Naive thymus-derived CD4-positive, alpha-beta T cell (primary cell): ENCODE data around the gene CDC42BPG. TPM values are rescaled to one million over a fixed set of nuclear protein-coding genes. Genes with fewer than 3 reads are reported as not detected.

Experiments
- ATAC-seq: fragments of 150-1000 bp; cut with Tn5 transposase; 2 replicates; pipeline ENCODE4 v1.10.0; 2021; ENCODE audit warnings: mild to moderate bottlenecking, moderate library complexity
- CTCF ChIA-PET: fragments of 350-600 bp; sonication (Branson Sonifier 250); formaldehyde crosslinking; loops from one replicate; lab custom pipeline; 2021; ENCODE audit warnings: antibody characterized with exemption; lab: Charles Lee
- POLR2A ChIA-PET: fragments of 350-600 bp; sonication (Branson Sonifier 250); formaldehyde crosslinking; loops from one replicate; lab custom pipeline; 2021; ENCODE audit warnings: antibody characterized with exemption, inconsistent platforms; lab: Charles Lee
- DNase-seq, 9 donors: peaks; one replicate each; pipeline versions ENCODE4 v3.0.0 to v3.0.0-alpha.2; 2020 to 2022; ENCODE audit warnings: mixed read lengths in 1 of 9
- H3K27ac ChIP-seq: one replicate; pipeline ENCODE4 v1.7.0; 2013; ENCODE audit warnings: mild to moderate bottlenecking, low read depth, low read length, moderate library complexity
- H3K27me3 ChIP-seq, 2 donors: one replicate each; pipeline ENCODE4 v1.7.0; 2013; ENCODE audit warnings: low read length in 2 of 2, mild to moderate bottlenecking in 2 of 2, moderate library complexity in 2 of 2; ENCODE audit not compliant: control insufficient read depth in 2 of 2, insufficient read depth in 2 of 2
- H3K36me3 ChIP-seq, 3 experiments: 1 replicate in 2 of 3; 2 replicates in 1 of 3; pipeline ENCODE4 v1.7.0; 2013; ENCODE audit warnings: low read length in 3 of 3, mild to moderate bottlenecking in 3 of 3, moderate library complexity in 1 of 3; ENCODE audit not compliant: insufficient read depth in 3 of 3, control insufficient read depth in 2 of 3
- H3K4me1 ChIP-seq, 2 donors: one replicate each; pipeline ENCODE4 v1.7.0; 2013; ENCODE audit warnings: low read length in 2 of 2, mild to moderate bottlenecking in 2 of 2, moderate library complexity in 1 of 2; ENCODE audit not compliant: control insufficient read depth in 2 of 2, insufficient read depth in 2 of 2
- H3K4me3 ChIP-seq: 2 replicates; pipeline ENCODE4 v1.7.0; 2013; ENCODE audit warnings: mild to moderate bottlenecking, low read length
- H3K9me3 ChIP-seq, 3 experiments: 1 replicate in 2 of 3; 2 replicates in 1 of 3; pipeline ENCODE4 v1.7.0; 2013; ENCODE audit warnings: low read length in 3 of 3; ENCODE audit not compliant: control insufficient read depth in 2 of 3
- H3K27ac Mint-ChIP-seq, 9 donors: one replicate each; pipeline ENCODE4 v1.8.0; 2020 to 2022; ENCODE audit warnings: mixed read lengths in 9 of 9, mild to moderate bottlenecking in 8 of 9, moderate library complexity in 5 of 9, inconsistent platforms in 2 of 9
- H3K27me3 Mint-ChIP-seq, 5 donors: one replicate each; pipeline ENCODE4 v1.8.0; 2021 to 2022; ENCODE audit warnings: mixed read lengths in 5 of 5, mild to moderate bottlenecking in 1 of 5
- H3K36me3 Mint-ChIP-seq, 5 donors: one replicate each; pipeline ENCODE4 v1.8.0; 2020 to 2022; ENCODE audit warnings: mixed read lengths in 5 of 5, mild to moderate bottlenecking in 3 of 5, inconsistent platforms in 1 of 5
- H3K4me1 Mint-ChIP-seq, 7 donors: one replicate each; pipeline ENCODE4 v1.8.0; 2020 to 2022; ENCODE audit warnings: mixed read lengths in 7 of 7, mild to moderate bottlenecking in 3 of 7, inconsistent platforms in 1 of 7
- H3K4me3 Mint-ChIP-seq, 10 donors: one replicate each; pipeline ENCODE4 v1.8.0; 2020 to 2022; ENCODE audit warnings: mild to moderate bottlenecking in 10 of 10, mixed read lengths in 10 of 10, moderate library complexity in 6 of 10, inconsistent platforms in 2 of 10
- H3K9me3 Mint-ChIP-seq, 11 donors: one replicate each; pipeline ENCODE4 v1.8.0; 2020 to 2022; ENCODE audit warnings: mixed read lengths in 11 of 11, mild to moderate bottlenecking in 4 of 11, inconsistent platforms in 1 of 11, moderate library complexity in 1 of 11
- intact Hi-C, 2 donors: fragments of 100-400 bp; cut with micrococcal nuclease; formaldehyde crosslinking; loops; one replicate each; pipeline ENCODE4 v1.15.1; 2023
- polyA plus RNA-seq, 2 donors: library from polyadenylated mRNA; unstranded; fragments of 300-500 nt; fragmentation: Illumina TruSeq; gene quantifications; one replicate each; pipeline ENCODE4 v1.2.3, GENCODE V29; 2021
- total RNA-seq, 6 experiments: library from RNA in 5 of 6; stranded (reverse) in 5 of 6; gene quantifications; 1 replicate in 5 of 6; 2 replicates in 1 of 6; pipeline ENCODE4 v1.2.3 and lab custom pipeline; 2021 to 2026

Gene CDC42BPG
- total and polyA plus RNA-seq, 7 experiments from 2014 or later = 0.22 to 9.2 (median 6.9) TPM

DNA sequence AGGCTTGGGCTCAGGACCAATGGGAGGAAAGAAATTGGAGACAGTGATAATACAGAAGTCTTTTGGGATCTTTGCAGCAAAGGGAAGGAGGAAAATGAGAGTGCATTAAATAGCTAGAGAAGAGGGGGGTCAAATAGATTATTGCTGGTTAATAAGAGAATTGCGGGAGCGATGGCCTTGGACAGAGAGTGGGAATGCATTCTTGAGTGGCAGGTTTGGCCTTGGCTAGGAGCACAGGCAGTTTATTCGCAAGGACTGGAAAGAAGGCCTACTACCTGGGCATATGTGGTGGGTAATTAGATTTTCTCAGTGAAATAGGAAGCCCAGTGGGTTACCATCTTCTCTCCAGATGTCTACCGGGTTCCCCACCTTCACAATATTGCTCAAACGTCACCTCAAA is 30.6 kb downstream of the CDC42BPG start:
- DNase-seq (no peak), ATAC-seq (no peak)
- Histone ChIP-seq H3K27ac (no peak overlapping the region), H3K4me1 (peaks cover 7 to 11% of the 10 kb centered on the region in 2 donors), H3K9me3 (no peaks in the 10 kb centered on the region), H3K4me3 (no peak overlapping the region), H3K27me3 (no peaks in the 10 kb centered on the region), H3K36me3 (peaks cover 0 to 6% (median 0%) of the 10 kb centered on the region in 3 experiments)
- POLR2A ChIA-PET = interaction anchor here (0.6 to 0.7 kb wide), 3 partner anchors 39 to 332 kb away, joined by 4 to 8 read pairs (median 4); no protein-coding TSS in a partner anchor
- CTCF ChIA-PET = no interaction called here
- Mint-ChIP-seq H3K27me3 (peaks cover 0 to 6% (median 0%) of the 10 kb centered on the region in 5 donors), H3K9me3 (no peaks in the 10 kb centered on the region), H3K36me3 (no peaks in the 10 kb centered on the region), H3K27ac (no peak overlapping the region), H3K4me1 (peaks cover 13 to 21% (median 17%) of the 10 kb centered on the region in 7 donors), H3K4me3 (no peak overlapping the region)
- intact Hi-C loops = no loop called here

DNA sequence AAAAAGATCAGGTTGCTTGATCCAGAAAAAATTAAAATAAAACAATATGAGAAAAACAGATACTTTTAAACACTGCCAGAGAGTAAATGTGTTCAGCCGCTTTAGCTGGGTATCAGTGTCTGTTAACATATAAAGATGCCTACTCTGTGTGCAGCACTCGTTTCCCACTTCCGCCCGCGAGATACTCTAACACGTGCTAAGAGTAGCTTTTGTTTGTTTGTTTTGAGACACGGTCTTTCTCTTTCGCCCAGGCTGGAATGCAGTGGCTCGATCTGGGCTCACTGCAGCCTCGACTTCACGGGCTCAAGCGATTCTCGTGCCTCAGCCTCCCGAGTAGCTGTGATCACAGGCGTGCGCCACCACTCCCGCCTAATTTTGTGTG is 33.6 kb downstream of the CDC42BPG start:
- Mint-ChIP-seq H3K4me3 (peak overlapping the region; percentile 91 to 98 (median 96)), H3K27me3 (peaks cover 0 to 6% (median 0%) of the 10 kb centered on the region in 5 donors), H3K27ac (peak overlapping the region; percentile 88 to 97 (median 94)), H3K4me1 (peaks cover 22 to 34% (median 30%) of the 10 kb centered on the region in 7 donors), H3K36me3 (peaks cover 4 to 13% (median 5%) of the 10 kb centered on the region in 5 donors), H3K9me3 (no peaks in the 10 kb centered on the region)
- no peaks in the 10 kb centered on the region for H3K9me3 ChIP-seq
- peak overlapping the region; percentile 99 for H3K4me3 ChIP-seq
- peaks cover 7 to 11% of the 10 kb centered on the region in 2 donors for H3K4me1 ChIP-seq
- H3K27ac ChIP-seq = peak overlapping the region; percentile 97
- H3K36me3 ChIP-seq = peaks cover 0 to 26% (median 5%) of the 10 kb centered on the region in 3 experiments
- ChIA-PET POLR2A (interaction anchor here (0.7 to 4.9 kb wide), 17 partner anchors 9 to 324 kb away, joined by 3 to 56 read pairs (median 4); partner anchors contain the start of genes CDC42BPG, EHD1, FAU and MAJIN), CTCF (interaction anchor here (0.7 to 2.0 kb wide), 4 partner anchors 32 to 204 kb away, joined by 3 to 10 read pairs (median 4); partner anchors contain the start of genes CDC42BPG and SF1)
- DNase-seq = peak in 5 of 9 donors; percentile 60 to 76 (median 73)
- no peaks in the 10 kb centered on the region for H3K27me3 ChIP-seq
- intact Hi-C loops = loop anchor here (1.0 to 2.0 kb wide), 7 partner anchors 9 to 113 kb away; partner anchors contain the start of genes SF1 (in 2 of the 2), CDC42BPG (in 1 of the 2), PPP2R5B (in 1 of the 2) and RASGRP2 (in 1 of the 2)
- peak; percentile 78 for ATAC-seq

DNA sequence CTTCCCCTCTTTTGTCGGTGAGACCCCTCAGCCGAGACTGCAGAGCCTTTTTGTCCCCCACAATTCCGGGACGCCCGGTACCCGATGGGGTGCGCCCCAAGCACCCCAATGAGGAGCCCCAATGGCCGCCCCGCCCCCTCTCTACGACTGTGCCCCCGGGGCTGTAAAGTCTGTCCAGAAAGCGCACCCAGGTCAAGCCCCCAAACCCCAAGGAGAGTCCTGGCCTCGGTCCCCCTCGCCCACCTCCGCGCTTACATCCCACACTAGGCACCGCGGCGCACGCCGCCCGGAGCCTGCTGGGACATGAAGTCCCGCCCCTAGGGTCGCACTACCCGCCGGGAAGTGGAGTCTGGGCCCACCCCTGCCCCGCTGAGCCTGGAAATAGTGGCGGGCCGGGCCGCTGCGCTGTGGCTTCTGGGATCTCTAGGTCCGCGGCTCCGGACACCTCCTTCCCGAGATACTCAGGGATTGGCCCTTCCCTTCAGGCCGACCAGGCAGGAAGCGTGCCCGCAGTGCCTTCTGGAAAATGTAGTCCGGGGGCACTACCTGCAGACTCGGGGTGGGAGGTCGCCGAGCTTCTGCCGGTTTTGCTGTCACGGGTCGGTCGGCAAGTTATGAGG is 34.1 kb downstream of the CDC42BPG start, which contains the start of gene MEN1:
Gene MEN1 (minus strand): TSS at position 281 of the 620 bp plus-strand sequence. CDS start 442 bp downstream, outside the sequence.
- ChIA-PET CTCF (interaction anchor here (0.7 to 2.0 kb wide), 4 partner anchors 32 to 205 kb away, joined by 3 to 10 read pairs (median 4); partner anchors contain the start of genes CDC42BPG and SF1), POLR2A (interaction anchor here (0.6 to 4.9 kb wide), 19 partner anchors 8 to 325 kb away, joined by 3 to 56 read pairs (median 4); partner anchors contain the start of genes CDC42BPG, EHD1, FAU and MAJIN)
- Histone ChIP-seq H3K9me3 (no peaks in the 10 kb centered on the region), H3K4me3 (peak within 1 kb of the TSS; percentile 99), H3K4me1 (peaks cover 7 to 11% of the 10 kb centered on the region in 2 donors), H3K27ac (peak within 1 kb of the TSS; percentile 97), H3K36me3 (peaks cover 0 to 31% (median 5%) of the 10 kb centered on the region in 3 experiments), H3K27me3 (no peaks in the 10 kb centered on the region)
- peak; percentile 64 to 85 (median 81) for DNase-seq
- peaks cover 4 to 17% (median 6%) of the 10 kb centered on the region in 5 donors for H3K36me3 Mint-ChIP-seq
- peaks cover 0 to 6% (median 0%) of the 10 kb centered on the region in 5 donors for H3K27me3 Mint-ChIP-seq
- peak within 1 kb of the TSS; percentile 91 to 98 (median 96) for H3K4me3 Mint-ChIP-seq
- peak within 1 kb of the TSS; percentile 88 to 97 (median 94) for H3K27ac Mint-ChIP-seq
- peak; percentile 91 for ATAC-seq
- no peaks in the 10 kb centered on the region for H3K9me3 Mint-ChIP-seq
- intact Hi-C loops = loop anchor here (1.0 to 2.0 kb wide), 7 partner anchors 8 to 114 kb away; partner anchors contain the start of genes SF1 (in 2 of the 2), CDC42BPG (in 1 of the 2), PPP2R5B (in 1 of the 2) and RASGRP2 (in 1 of the 2)
- peaks cover 23 to 34% (median 30%) of the 10 kb centered on the region in 7 donors for H3K4me1 Mint-ChIP-seq

DNA sequence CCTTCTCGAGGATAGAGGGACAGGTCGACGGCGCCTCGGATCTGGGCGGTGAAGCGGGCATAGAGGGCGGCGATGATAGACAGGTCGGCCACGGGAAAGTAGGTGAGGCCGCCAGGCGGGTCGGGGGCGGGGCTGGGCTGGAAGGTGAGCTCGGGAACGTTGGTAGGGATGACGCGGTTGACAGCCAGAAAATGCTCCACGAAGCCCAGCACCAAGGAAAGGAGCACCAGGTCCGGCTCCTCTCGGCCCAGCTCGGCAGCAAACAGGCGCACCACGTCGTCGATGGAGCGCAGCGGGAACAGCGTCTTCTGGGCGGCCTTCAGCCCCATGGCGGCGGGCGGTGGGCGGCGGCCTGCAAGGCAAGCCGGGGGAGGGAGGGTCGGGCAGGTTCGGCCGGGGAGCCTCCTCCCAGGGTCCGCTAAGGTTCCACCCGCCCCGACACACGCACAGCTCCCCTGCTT is 34.6 kb downstream of the CDC42BPG start:
- ChIA-PET CTCF (interaction anchor here (0.6 to 2.0 kb wide), 3 partner anchors 34 to 518 kb away, joined by 3 to 10 read pairs (median 3); partner anchors contain the start of gene CDC42BPG), POLR2A (interaction anchor here (0.6 to 4.9 kb wide), 8 partner anchors 13 to 290 kb away, joined by 3 to 56 read pairs (median 4); partner anchors contain the start of genes MAJIN, RASGRP2 and SF1)
- Histone ChIP-seq H3K4me3 (peak overlapping the region; percentile 99), H3K27ac (peak overlapping the region; percentile 97), H3K36me3 (peaks cover 0 to 37% (median 5%) of the 10 kb centered on the region in 3 experiments), H3K9me3 (no peaks in the 10 kb centered on the region), H3K4me1 (peaks cover 7 to 11% of the 10 kb centered on the region in 2 donors), H3K27me3 (no peaks in the 10 kb centered on the region)
- H3K27ac Mint-ChIP-seq = peak overlapping the region; percentile 80 to 97 (median 92)
- intact Hi-C loops = loop anchor here (1.0 to 2.0 kb wide), 7 partner anchors 8 to 114 kb away; partner anchors contain the start of genes SF1 (in 2 of the 2), CDC42BPG (in 1 of the 2), PPP2R5B (in 1 of the 2) and RASGRP2 (in 1 of the 2)
- H3K27me3 Mint-ChIP-seq = peaks cover 0 to 6% (median 0%) of the 10 kb centered on the region in 5 donors
- peak in 1 of 9 donors; percentile 38 for DNase-seq
- peaks cover 4 to 17% (median 6%) of the 10 kb centered on the region in 5 donors for H3K36me3 Mint-ChIP-seq
- H3K9me3 Mint-ChIP-seq = no peaks in the 10 kb centered on the region
- peaks cover 23 to 34% (median 30%) of the 10 kb centered on the region in 7 donors for H3K4me1 Mint-ChIP-seq
- peak overlapping the region; percentile 91 to 98 (median 96) for H3K4me3 Mint-ChIP-seq
- peak; percentile 7 for ATAC-seq

DNA sequence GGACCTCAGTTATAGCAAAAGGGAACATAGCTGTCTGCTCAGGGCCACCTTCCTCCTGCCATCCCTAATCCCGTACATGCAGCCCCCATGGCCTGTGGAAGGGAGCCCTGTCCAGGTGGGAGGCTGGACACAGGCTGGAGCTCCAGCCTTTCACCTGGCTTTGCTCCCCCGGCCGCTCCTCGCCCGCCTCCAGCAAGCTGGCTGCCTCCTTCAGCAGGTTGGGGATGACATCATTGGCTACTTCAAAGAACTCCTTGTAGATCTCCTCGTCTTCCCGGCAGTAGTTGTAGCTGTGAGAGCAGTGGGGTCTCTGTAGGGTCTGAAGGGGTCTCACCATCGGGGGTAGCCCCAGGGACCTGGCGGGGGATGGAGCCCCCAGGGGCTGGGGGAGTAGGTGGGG is 39.0 kb downstream of the CDC42BPG start:
- Histone ChIP-seq H3K36me3 (peaks cover 0 to 49% (median 5%) of the 10 kb centered on the region in 3 experiments), H3K9me3 (no peaks in the 10 kb centered on the region), H3K27me3 (no peaks in the 10 kb centered on the region), H3K4me3 (no peak overlapping the region), H3K4me1 (peaks cover 16 to 31% of the 10 kb centered on the region in 2 donors), H3K27ac (no peak overlapping the region)
- intact Hi-C loops = no loop called here
- ATAC-seq = no peak
- DNase-seq = no peak
- peaks cover 4 to 17% (median 6%) of the 10 kb centered on the region in 5 donors for H3K36me3 Mint-ChIP-seq
- CTCF ChIA-PET = interaction anchor here (1.5 kb wide), 1 partner anchor 12 kb away, joined by 4 read pairs; no protein-coding TSS in a partner anchor
- H3K27ac Mint-ChIP-seq = peak overlapping the region in 2 of 9 donors; percentile 12 to 36
- peak overlapping the region in 3 of 10 donors; percentile 7 to 25 (median 12) for H3K4me3 Mint-ChIP-seq
- POLR2A ChIA-PET = interaction anchor here (0.6 to 12.0 kb wide), 2 partner anchors 19 to 29 kb away, joined by 3 to 125 read pairs; partner anchors contain the start of gene SF1
- no peaks in the 10 kb centered on the region for H3K9me3 Mint-ChIP-seq
- H3K27me3 Mint-ChIP-seq = no peaks in the 10 kb centered on the region
- peaks cover 34 to 48% (median 36%) of the 10 kb centered on the region in 7 donors for H3K4me1 Mint-ChIP-seq
